ENCODE measurements around the gene ACACB. TPM values are rescaled to one million over a fixed set of nuclear protein-coding genes. Genes with fewer than 3 reads are reported as not detected.

The ACACB gene
- total RNA-seq, 1 donor = 6.4 TPM

DNA sequence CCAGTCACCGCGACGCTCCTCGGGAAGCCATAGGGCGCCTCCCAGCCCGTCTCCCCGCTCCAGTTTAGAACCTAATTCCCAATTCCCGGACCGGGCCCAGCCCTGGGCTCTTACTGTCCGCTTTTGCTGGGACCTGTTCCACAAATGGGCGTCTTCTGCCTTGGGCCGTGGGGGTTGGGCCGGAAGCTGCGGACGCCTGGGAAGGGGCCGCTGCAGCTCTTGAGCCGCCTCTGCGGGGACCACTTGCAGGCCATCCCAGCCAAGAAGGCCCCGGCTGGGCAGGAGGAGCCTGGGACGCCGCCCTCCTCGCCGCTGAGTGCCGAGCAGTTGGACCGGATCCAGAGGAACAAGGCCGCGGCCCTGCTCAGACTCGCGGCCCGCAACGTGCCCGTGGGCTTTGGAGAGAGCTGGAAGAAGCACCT is 18.2 kb upstream of the ACACB start:
- Histone ChIP-seq H3K4me1 (ENCODE audit: insufficient read depth, low read length) (peaks cover 27% of the 10 kb centered on the region), H3K4me3 (ENCODE audit: low read length) (peak overlapping the region; percentile 76), H3K27me3 (ENCODE audit: insufficient read depth, low read length) (no peaks in the 10 kb centered on the region), H3K9me3 (ENCODE audit: low read depth, low read length) (no peaks in the 10 kb centered on the region)

DNA sequence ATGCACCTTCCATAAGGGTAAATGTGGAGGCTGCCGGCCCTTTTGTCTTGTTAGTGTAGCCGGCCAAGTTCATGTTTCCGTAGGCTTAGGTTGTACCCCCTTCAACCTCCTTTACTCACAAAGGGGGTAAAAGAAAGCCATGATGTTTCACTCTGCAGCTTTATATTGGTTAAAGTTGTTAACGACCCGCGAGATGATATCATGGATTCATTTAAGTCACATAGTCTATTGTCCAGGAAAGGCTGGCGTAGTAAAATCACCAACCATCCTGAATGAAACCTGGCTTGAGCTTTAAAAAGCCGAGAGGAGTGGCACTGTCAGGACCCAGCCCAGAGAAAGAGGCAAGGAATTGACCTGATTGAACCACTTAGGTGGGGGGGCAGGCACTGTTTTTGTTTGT is 17.7 kb upstream of the ACACB start:
- H3K4me1 ChIP-seq (ENCODE audit: insufficient read depth, low read length) = peaks cover 25% of the 10 kb centered on the region
- no peaks in the 10 kb centered on the region for H3K9me3 ChIP-seq (ENCODE audit: low read depth, low read length)
- peak overlapping the region; percentile 76 for H3K4me3 ChIP-seq (ENCODE audit: low read length)
- H3K27me3 ChIP-seq (ENCODE audit: insufficient read depth, low read length) = no peaks in the 10 kb centered on the region

DNA sequence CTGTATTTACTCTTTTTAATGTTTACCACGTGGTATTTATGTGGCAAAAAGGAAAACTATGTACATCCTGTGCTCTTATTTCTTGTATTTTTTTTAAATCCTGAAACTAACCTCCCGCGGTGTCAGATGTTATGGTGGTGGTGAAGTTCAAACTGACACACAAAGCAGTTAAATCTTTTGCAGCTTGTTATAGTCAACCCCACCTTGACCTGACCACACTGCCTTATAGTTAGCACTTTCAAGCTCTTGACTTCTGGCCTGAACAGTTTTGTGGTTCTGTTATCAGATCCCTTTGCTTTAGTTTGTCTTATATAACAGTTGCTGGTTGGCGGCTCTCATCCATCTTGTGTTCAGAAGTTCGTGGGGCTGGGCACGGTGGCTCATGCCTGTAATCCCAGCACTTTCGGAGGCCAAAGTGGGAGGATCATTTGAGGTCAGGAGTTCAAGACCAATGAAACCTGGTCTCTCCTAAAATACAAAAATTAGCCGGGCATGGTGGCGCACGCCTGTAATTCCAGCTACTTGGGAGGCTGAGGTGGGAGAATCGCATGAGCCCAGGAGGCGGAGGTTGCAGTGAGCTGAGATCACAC is 16.9 kb upstream of the ACACB start:
- H3K27me3 ChIP-seq (ENCODE audit: insufficient read depth, low read length) = no peaks in the 10 kb centered on the region
- peaks cover 22% of the 10 kb centered on the region for H3K4me1 ChIP-seq (ENCODE audit: insufficient read depth, low read length)
- no peaks in the 10 kb centered on the region for H3K9me3 ChIP-seq (ENCODE audit: low read depth, low read length)
- no peak overlapping the region for H3K4me3 ChIP-seq (ENCODE audit: low read length)

DNA sequence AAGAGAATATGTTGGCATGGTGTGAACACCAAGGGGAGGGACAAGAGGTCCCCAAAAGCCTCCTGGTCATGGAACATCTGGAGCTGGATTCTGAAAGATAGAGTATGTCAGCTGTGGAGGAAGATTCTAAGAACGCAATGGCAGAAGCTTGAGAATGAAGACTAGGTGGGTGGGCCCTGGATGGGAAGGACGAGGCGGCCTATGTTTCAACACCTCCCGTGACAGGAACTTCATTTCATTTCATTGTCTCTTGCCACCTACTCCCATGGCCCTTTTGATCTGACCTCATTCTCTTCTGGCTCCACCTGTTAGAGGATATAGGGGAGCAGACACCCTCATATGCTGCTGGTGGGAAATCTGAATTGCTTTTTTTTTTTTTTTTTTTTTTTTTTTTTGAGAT is 15.6 kb upstream of the ACACB start:
- H3K27me3 ChIP-seq (ENCODE audit: insufficient read depth, low read length) = no peaks in the 10 kb centered on the region
- no peak overlapping the region for H3K4me3 ChIP-seq (ENCODE audit: low read length)
- H3K9me3 ChIP-seq (ENCODE audit: low read depth, low read length) = no peaks in the 10 kb centered on the region
- peaks cover 22% of the 10 kb centered on the region for H3K4me1 ChIP-seq (ENCODE audit: insufficient read depth, low read length)

DNA sequence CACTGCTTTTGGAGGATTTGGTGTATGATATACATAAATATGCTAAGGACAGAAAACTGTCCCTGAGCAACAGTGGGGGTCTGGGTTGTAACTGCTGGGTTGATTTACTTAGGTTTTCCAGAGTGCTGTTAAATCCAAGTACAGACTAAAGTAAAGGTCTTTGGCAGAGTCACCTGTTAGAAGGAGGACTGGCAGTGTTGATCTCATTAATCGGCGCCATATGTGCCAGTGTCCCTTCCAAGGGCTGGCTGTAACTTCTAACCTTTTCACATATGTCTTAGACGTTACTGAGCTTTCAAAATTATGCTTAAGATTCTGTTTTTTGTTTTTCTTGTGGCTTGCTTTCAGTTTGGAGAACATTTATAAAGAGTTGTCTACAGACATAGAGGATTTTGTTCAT is 13.9 kb upstream of the ACACB start:
- no peaks in the 10 kb centered on the region for H3K9me3 ChIP-seq (ENCODE audit: low read depth, low read length)
- H3K27me3 ChIP-seq (ENCODE audit: insufficient read depth, low read length) = no peaks in the 10 kb centered on the region
- no peak overlapping the region for H3K4me3 ChIP-seq (ENCODE audit: low read length)
- peaks cover 17% of the 10 kb centered on the region for H3K4me1 ChIP-seq (ENCODE audit: insufficient read depth, low read length)

DNA sequence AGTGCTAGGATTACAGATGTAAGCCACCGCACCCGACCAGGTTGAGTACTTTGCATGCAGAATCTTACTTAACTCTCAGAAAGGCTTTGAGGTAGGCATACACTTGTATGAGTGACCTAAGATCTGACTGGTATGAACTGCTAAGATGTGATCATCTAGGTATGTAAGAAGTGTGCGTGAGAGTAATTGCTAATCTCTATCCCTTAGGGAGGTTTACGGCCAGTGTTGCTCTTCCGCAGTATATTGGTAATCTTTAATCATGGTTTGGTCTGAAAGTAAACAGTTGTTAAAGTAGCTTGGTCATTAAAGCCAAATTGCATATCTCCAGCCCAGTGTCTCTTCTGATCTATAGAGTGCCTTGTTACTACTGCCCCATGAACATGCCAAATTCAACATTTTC is 11.2 kb upstream of the ACACB start:
- H3K4me3 ChIP-seq (ENCODE audit: low read length) = no peak overlapping the region
- no peaks in the 10 kb centered on the region for H3K9me3 ChIP-seq (ENCODE audit: low read depth, low read length)
- no peaks in the 10 kb centered on the region for H3K27me3 ChIP-seq (ENCODE audit: insufficient read depth, low read length)
- no peaks in the 10 kb centered on the region for H3K4me1 ChIP-seq (ENCODE audit: insufficient read depth, low read length)

DNA sequence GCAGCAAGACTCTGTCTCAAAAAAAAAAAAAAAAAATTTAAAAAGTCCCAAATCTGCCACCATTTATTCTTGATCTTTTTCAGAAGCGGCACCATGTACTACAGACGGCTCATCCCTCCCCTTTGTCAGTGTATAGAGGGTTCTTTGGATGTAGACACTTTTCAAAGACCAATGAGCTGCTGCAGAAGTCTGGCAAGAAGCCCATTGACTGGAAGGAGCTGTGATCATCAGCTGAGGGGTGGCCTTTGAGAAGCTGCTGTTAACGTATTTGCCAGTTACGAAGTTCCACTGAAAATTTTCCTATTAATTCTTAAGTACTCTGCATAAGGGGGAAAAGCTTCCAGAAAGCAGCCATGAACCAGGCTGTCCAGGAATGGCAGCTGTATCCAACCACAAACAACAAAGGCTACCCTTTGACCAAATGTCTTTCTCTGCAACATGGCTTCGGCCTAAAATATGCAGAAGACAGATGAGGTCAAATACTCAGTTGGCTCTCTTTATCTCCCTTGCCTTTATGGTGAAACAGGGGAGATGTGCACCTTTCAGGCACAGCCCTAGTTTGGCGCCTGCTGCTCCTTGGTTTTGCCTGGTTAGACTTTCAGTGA is 6.5 kb upstream of the ACACB start:
- Histone ChIP-seq H3K9me3 (ENCODE audit: low read depth, low read length) (no peaks in the 10 kb centered on the region), H3K4me1 (ENCODE audit: insufficient read depth, low read length) (peaks cover 4% of the 10 kb centered on the region), H3K4me3 (ENCODE audit: low read length) (no peak overlapping the region), H3K27me3 (ENCODE audit: insufficient read depth, low read length) (no peaks in the 10 kb centered on the region)

DNA sequence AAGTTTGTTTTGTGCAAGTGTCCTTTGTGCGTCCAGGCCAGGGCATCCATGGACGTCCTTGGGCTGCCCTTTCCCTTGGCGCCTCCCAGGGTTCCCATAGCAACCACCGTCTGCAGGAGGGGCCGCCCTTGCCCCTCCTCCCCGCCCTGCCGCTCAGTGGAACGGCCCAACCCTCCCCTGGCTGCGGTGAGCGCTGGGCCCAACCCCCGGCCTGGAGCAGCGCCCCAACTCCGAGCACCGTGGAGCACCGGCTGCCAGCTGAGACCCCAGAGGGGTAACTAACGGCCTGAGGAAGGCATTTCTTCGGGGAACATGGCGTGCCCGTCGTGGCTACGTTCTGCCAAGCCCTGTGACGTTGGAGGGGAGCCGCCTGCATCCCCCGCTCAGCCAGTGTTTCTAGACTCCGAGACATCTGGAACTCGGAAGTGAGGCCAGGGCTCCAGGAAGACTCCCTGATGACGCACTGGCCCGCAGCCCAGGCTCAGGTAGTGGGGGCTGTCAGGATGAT is 5.3 kb upstream of the ACACB start:
- Histone ChIP-seq H3K27me3 (ENCODE audit: insufficient read depth, low read length) (no peaks in the 10 kb centered on the region), H3K4me1 (ENCODE audit: insufficient read depth, low read length) (peaks cover 4% of the 10 kb centered on the region), H3K4me3 (ENCODE audit: low read length) (peak overlapping the region; percentile 47), H3K9me3 (ENCODE audit: low read depth, low read length) (no peaks in the 10 kb centered on the region)

DNA sequence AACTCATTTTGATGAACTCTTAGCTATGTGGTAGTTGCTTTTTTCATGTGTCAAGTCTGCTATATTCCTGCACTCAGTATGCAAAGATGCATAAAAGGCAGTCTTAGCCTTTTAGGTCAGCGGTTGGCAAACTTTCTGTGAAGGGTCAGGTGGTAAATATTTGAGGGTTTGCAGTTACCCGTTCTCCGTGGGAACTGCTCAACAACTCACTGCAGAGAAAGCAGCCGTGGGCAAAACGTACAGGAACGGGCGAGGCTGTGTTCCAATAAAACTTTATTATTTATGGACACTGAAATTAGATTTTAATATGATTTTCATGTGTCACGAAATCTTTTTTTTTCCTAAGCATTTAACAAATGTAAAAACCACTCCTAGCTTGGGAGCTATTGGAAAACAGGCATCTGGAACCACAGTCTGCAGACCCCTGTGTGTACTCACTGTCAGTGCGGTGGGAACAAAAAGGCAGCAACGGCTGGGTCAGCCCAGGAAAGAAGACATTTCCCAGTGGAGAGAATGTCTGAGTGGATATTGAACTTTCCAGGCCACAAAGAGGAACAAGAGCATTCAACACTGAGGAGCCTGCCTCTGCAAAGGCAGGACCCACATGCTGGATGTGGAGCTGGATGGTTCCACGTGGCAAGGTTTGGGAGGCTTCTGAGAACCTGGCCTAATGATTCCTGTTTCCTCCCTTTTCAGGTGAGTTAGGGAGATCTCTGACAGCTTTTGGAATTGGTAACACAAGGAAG is 3.5 kb upstream of the ACACB start:
- no peaks in the 10 kb centered on the region for H3K9me3 ChIP-seq (ENCODE audit: low read depth, low read length)
- peaks cover 4% of the 10 kb centered on the region for H3K4me1 ChIP-seq (ENCODE audit: insufficient read depth, low read length)

DNA sequence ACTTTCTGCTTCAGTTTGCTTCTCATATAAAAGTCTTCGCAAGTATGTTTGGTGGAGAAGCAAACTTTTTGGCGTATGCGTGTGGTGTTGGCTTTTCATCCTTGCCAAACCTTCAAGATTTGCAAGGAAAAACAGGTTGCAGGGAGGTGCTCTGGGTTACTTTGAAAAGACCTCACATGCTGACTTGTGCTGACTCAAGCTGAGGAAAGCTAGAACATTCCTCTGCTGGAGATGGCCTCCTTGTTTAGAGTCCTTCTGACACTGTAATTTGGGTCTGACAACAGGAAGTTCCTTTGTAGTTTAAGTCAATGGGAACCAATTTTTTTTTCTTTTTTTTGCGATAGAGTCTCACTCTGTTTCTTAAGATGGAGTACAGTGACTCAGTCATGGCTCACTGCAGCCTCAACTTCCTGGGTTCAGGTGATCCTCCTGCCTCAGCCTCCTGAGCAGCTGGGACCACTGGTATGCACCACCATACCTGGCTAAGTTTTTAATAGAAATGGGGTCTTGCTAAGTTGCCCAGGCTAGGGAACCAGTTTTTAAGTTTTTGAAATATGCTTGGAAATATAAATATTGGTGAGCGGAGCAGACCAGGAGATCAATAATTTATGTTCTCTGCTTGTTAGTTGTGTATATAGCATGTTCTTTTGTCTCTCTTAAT is 2.6 kb upstream of the ACACB start:
- Histone ChIP-seq H3K9me3 (ENCODE audit: low read depth, low read length) (no peaks in the 10 kb centered on the region), H3K4me3 (ENCODE audit: low read length) (no peak overlapping the region), H3K4me1 (ENCODE audit: insufficient read depth, low read length) (peaks cover 4% of the 10 kb centered on the region), H3K27me3 (ENCODE audit: insufficient read depth, low read length) (no peaks in the 10 kb centered on the region)

More for the DNA sequence above, 3.5 kb upstream of the ACACB start:
- no peak overlapping the region for H3K4me3 ChIP-seq (ENCODE audit: low read length)
- no peaks in the 10 kb centered on the region for H3K27me3 ChIP-seq (ENCODE audit: insufficient read depth, low read length)

DNA sequence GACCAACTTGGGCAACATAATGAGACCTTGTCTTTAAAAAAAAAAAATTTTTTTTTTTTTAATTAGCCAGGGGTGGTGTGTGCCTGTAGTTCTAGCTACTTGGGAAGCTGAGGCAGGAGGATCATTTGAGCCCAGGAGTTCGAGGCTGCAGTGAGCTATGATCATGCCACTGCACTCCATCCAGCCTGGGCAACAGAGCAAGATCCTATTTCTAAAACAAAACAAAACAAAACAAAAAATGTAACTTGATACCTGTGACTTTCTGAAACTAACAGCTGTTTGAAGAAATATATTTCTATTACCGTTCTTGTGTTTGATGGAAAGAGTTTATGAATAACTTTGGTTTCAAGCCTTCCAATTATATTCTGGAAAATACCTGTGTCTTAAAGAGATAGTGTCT is 1.7 kb upstream of the ACACB start:
- H3K27me3 ChIP-seq (ENCODE audit: insufficient read depth, low read length) = no peaks in the 10 kb centered on the region
- no peaks in the 10 kb centered on the region for H3K9me3 ChIP-seq (ENCODE audit: low read depth, low read length)
- H3K4me3 ChIP-seq (ENCODE audit: low read length) = no peak overlapping the region
- peaks cover 4% of the 10 kb centered on the region for H3K4me1 ChIP-seq (ENCODE audit: insufficient read depth, low read length)

DNA sequence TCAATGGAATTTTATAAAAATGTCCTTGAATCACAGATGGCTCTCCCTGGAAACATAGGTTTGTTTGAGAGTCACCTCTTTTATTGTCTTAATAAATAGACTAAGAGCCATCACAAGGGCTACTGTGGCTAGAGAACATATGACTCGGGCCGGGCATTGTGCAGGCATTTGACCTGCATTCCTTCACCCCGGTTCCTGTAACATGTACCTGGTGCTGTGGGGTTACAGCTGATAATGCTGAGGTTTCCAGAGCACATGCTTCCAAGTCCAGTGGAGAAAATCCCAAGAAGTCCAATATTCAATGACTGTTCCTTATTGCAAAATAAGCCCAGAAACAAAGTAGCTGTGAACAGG is 1.0 kb upstream of the ACACB start:
- no peak overlapping the region for H3K4me3 ChIP-seq (ENCODE audit: low read length)

DNA sequence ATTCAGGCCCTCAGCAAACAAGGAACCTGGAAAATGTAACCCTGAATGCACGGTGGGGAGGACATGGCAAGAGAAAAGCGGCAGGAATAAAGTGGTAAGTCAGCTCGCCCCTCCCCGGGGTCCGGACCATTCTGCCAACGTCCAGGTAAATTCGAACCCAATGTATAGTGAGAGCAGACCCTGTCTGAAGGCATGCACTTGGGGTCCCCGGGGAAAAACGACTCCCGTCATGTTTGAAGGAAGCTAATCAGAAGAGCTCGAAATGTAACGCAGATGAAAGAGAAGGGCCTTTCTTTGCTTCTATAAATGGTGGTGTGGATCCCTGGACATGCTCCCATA is 193 bp downstream of the ACACB start:
- H3K9me3 ChIP-seq (ENCODE audit: low read depth, low read length) = no peaks in the 10 kb centered on the region
- H3K4me1 ChIP-seq (ENCODE audit: insufficient read depth, low read length) = peaks cover 2% of the 10 kb centered on the region
- H3K27me3 ChIP-seq (ENCODE audit: insufficient read depth, low read length) = no peaks in the 10 kb centered on the region
- no peak overlapping the region for H3K4me3 ChIP-seq (ENCODE audit: low read length)

More for the DNA sequence above, 1.0 kb upstream of the ACACB start:
- Histone ChIP-seq H3K27me3 (ENCODE audit: insufficient read depth, low read length) (no peaks in the 10 kb centered on the region), H3K9me3 (ENCODE audit: low read depth, low read length) (no peaks in the 10 kb centered on the region), H3K4me1 (ENCODE audit: insufficient read depth, low read length) (peaks cover 4% of the 10 kb centered on the region)

DNA sequence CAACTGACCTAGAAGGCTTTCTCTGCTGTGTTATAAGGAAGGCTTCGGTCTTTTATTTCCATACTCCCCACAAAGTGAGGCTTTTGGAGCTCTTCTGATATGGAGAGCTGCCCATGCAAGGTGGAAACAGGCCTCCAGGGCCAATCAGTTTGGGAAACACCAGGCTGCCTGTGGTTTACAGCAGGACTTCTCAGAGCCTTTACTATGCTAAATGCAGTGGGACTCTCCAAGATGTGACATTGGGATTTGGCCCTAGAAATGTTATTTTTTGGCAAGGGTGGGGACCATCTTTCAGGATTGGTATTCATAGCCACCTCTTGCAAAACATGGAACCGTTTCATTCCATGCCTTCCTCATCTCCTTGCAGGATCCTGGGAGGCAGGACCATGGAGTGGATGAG is 3.7 kb downstream of the ACACB start:
- H3K9me3 ChIP-seq (ENCODE audit: low read depth, low read length) = no peaks in the 10 kb centered on the region
- no peaks in the 10 kb centered on the region for H3K4me1 ChIP-seq (ENCODE audit: insufficient read depth, low read length)
- H3K27me3 ChIP-seq (ENCODE audit: insufficient read depth, low read length) = no peaks in the 10 kb centered on the region
- H3K4me3 ChIP-seq (ENCODE audit: low read length) = no peak overlapping the region

DNA sequence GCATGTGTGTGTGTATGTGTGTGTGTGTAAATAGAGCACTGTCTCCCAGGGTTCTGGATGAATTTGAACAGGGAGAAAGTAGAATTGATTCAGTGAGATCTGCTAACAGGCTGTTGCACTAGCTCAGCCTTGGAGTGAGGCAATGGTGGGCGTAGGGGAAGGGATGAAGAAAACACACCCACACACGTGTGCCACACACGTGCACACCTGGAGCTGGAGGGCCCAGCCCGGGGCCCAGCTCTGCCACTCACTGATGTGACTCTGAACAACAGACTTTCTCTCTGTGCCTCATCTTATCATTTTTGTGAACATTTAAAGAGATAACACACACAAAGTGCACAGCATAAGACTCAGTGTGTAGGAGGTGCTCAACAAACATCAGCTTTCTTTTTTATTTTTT is 4.2 kb downstream of the ACACB start:
- H3K27me3 ChIP-seq (ENCODE audit: insufficient read depth, low read length) = no peaks in the 10 kb centered on the region
- no peak overlapping the region for H3K4me3 ChIP-seq (ENCODE audit: low read length)
- H3K4me1 ChIP-seq (ENCODE audit: insufficient read depth, low read length) = no peaks in the 10 kb centered on the region
- H3K9me3 ChIP-seq (ENCODE audit: low read depth, low read length) = no peaks in the 10 kb centered on the region
